Fibroblast of pulmonary artery (primary cell): ENCODE measurements around the gene YAP1.

Experiments
- DNase-seq: peaks from one replicate; pipeline ENCODE4 v3.0.0-alpha.2; 2010; ENCODE audit warnings: low read depth
- H3K4me3 ChIP-seq: replicated peaks from 2 replicates; pipeline ENCODE4 v1.5.1; 2011; ENCODE audit warnings: low read depth, mild to moderate bottlenecking, control low read depth, low read length, moderate library complexity
- TF ChIP-seq, protein P1 (sequence below): IDR thresholded peaks from 2 replicates; pipeline ENCODE4 v1.5.1; 2011; ENCODE audit warnings: mild to moderate bottlenecking, control low read depth, low read length, inconsistent platforms; ENCODE audit errors: missing control alignments

YAP1 gene

DNA sequence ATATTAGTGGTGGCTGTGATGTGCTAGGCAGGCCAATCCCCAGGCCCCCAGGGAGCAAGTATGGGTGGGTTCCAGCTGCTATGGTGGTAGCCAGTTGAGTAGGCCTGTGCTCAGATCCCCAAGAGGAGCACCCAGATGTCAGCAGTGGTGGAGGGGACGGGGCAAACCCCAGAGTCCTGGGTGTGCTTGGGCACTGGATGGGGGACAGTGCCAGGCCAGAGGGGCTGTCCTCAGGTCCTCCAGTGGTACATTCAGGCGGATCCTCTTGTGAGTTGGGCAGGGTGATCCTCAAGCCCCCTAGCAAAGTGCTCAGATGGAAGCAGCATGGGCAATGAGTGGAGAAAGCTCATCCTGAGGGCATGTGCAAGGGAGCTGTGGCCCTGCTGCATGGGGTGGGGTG lies 37.0 kb upstream of the YAP1 start:
- H3K4me3 ChIP-seq: no peak overlapping the region
- TF ChIP-seq, protein P1, sequence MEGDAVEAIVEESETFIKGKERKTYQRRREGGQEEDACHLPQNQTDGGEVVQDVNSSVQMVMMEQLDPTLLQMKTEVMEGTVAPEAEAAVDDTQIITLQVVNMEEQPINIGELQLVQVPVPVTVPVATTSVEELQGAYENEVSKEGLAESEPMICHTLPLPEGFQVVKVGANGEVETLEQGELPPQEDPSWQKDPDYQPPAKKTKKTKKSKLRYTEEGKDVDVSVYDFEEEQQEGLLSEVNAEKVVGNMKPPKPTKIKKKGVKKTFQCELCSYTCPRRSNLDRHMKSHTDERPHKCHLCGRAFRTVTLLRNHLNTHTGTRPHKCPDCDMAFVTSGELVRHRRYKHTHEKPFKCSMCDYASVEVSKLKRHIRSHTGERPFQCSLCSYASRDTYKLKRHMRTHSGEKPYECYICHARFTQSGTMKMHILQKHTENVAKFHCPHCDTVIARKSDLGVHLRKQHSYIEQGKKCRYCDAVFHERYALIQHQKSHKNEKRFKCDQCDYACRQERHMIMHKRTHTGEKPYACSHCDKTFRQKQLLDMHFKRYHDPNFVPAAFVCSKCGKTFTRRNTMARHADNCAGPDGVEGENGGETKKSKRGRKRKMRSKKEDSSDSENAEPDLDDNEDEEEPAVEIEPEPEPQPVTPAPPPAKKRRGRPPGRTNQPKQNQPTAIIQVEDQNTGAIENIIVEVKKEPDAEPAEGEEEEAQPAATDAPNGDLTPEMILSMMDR: no peak
- DNase-seq: no peak

- TF ChIP-seq, protein P1: no peak
Measured at GRCh38 chr11:102079625-102080024, 30.6 kb upstream of the YAP1 start.

GRCh38 chr11:102081313-102081712 lies 28.9 kb upstream of the YAP1 start:
- H3K4me3 ChIP-seq: no peak overlapping the region
- TF ChIP-seq, protein P1: no peak
- no peak for DNase-seq

More at GRCh38 chr11:102079625-102080024, 30.6 kb upstream of the YAP1 start:
- no peak overlapping the region for H3K4me3 ChIP-seq
- DNase-seq: no peak

DNA sequence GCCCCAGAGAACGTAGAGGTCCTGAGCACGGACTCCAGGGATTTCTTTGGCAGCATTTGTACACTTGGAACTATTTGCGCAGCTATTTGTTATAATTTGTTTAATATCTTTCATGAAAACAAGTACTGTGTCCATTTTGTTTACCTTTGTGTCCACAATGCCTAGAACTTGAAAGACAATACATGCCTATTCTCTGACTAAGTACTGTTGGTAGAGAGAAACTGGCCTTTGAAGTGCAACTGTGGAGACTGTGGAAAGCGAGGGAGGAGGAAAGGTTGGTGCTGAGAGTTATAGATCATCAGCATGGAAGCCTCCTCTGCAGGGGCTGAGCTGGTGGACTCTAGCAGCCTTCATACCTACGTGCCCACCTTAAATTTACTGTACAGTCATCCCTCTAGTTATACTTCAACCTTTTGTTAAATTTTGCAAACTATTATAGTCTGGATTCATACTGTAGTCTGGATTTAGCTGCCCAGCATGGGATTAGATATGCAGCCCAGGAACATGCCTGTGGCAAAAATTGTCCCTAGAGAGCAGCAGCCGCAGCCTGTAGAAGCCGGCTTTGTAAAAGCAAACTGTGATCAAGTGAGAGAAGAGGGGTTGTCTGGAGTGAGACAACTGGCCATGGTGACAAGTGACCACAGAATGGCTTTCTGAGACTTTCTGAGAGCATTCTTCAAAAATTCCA lies 24.2 kb upstream of the YAP1 start:
- TF ChIP-seq, protein P1: no peak
- peak; percentile 9 for DNase-seq
- no peak overlapping the region for H3K4me3 ChIP-seq

DNA sequence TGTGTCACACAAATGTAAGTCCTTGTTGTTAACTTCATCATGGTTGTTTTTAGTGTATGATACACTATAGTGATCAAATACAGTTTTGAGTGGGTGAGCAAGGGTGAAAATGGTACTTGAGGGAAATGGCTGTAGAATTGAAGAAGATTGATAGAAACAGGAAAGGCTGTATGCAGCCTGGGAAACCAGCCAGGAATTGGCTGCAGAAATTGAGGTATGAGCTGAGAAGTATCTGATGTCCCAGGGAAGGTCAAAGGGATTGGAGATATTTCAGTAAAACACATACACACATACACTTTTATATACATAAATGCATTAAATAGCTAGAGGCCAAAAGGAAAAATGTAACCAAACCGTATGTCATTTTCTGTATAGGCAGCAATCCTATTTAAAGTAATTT lies 13.1 kb upstream of the YAP1 start:
- DNase-seq: no peak
- TF ChIP-seq, protein P1: no peak
- H3K4me3 ChIP-seq: no peak overlapping the region

- TF ChIP-seq, protein P1: no peak
- H3K4me3 ChIP-seq: no peak overlapping the region
- DNase-seq: no peak
Measured at GRCh38 chr11:102099755-102100154, 10.5 kb upstream of the YAP1 start.
